GM19438 (cell line): ENCODE data around the gene TNFRSF1A.

Experiments
- ATAC-seq: cut with Tn5 transposase; IDR thresholded peaks from one replicate; pipeline ENCODE4 v1.9.1; 2021; ENCODE audit warnings: low read depth; ENCODE audit not compliant: unreplicated experiment

Gene TNFRSF1A

DNA sequence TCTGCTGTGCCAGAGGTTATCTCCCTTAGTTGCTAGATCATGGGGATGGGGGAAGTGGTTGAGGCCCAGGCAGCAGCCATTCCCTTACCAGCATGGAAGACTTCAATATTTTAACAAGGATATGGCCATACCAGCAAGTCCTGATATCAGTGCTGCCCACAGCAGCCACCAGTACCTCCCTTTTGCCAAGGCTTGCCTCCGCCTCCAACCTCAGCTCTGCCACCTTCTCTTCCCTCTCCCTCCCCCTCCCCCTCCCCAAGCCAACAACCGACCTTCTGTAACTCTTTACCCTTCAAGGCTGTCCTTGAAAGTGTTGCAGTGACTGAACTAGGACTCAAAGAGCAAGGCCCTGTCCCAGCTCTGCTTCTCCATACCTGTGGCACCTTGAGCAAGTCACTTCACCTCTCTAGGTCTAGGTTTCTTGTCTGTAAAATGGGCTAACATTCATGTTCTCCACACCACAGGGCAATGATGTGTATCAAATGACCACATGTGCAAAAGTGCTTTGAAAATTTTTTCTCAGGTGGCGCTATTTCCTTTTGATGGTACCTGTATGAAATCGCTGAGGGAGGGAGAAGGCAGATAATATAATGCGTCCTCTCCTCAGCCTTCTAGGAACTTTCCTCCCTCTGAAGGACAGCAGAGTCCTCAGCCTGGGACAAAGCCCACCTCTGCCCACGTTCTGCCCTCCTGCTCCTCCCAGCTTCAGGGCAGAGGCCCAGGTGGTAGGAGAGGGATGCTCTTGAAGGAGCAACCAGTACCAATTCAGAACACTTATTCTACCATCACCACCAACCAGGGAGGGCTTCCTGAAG is 16.7 kb downstream of the TNFRSF1A start:
- no peak for ATAC-seq

- no peak for ATAC-seq
These were observed 17.7 kb downstream of the TNFRSF1A start for GRCh38 chr12:6323995-6324711.

DNA sequence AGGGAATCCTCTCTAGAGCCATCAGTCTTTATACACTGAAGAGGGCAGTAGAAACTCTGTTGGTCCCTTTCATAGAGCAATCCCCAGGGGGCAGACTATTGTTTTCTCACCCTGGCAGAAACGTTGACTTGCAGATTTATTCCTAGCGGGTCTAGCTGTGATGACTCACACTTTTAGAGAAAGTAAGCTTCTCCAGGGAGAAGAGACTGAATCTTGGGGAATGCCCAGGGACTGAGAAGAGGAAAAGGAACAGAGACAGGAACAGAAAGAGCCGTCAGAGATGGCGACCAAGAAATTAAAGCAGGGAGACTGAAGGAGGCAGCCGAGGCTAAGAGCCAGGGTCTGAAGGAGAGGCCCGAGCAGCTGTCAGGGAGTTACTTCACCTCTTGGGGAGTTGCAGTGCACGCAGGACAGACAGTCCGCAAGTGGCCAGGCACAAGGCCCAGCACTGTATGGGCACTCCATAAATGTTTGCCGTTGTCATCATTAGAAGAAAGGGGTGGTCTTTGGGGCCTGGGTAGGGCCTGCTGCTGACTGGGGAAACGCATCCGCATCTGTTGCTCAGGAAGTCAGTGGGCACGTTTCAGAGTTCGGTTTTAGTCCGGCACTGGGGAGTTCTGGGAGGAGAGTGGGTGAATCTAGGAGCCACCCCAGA is 18.4 kb downstream of the TNFRSF1A start:
- ATAC-seq: no peak

DNA sequence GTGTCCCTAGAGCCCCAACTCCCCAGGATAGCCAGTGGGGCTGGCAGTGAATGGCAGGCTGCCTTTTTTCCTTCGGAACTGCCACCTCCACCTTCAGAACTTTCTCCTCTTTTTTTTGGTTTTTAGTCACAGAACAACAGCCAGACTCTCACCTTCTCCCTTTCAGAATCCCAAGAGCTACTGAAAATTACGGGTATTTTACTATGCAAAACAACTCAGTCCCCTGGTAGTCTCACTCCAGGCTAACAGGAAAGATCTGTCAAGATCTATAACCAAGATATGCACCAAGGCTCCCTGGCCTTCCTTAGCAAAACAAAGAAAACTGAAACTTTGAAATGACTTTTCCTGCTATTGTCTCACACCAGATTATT is 18.9 kb downstream of the TNFRSF1A start:
- ATAC-seq: no peak

GRCh38 chr12:6322352-6322751 is 19.5 kb downstream of the TNFRSF1A start:
- no peak for ATAC-seq

GRCh38 chr12:6321905-6322304 is 20.0 kb downstream of the TNFRSF1A start:
- no peak for ATAC-seq

DNA sequence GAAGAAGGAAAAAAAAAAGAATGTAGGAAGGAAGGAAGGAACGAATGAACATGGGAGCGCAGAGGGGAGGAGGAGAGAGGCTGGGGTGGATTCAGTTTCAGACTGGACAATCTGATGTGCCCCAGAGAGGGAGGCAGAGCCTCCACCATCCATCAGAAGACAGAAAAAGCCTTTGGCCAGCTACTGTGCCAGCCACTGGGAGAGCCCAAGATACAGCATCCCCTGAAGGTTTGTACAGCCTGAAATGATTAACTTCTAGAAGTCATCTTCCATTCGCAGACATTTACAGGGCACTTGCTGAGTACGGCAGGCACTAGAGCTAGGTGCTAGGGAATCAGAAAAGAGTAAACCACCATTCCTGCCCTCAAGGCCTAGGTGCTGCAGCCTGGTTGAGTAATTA is 22.4 kb downstream of the TNFRSF1A start:
- ATAC-seq: no peak

- ATAC-seq: no peak
These were observed 23.4 kb downstream of the TNFRSF1A start for GRCh38 chr12:6318440-6318879.

DNA sequence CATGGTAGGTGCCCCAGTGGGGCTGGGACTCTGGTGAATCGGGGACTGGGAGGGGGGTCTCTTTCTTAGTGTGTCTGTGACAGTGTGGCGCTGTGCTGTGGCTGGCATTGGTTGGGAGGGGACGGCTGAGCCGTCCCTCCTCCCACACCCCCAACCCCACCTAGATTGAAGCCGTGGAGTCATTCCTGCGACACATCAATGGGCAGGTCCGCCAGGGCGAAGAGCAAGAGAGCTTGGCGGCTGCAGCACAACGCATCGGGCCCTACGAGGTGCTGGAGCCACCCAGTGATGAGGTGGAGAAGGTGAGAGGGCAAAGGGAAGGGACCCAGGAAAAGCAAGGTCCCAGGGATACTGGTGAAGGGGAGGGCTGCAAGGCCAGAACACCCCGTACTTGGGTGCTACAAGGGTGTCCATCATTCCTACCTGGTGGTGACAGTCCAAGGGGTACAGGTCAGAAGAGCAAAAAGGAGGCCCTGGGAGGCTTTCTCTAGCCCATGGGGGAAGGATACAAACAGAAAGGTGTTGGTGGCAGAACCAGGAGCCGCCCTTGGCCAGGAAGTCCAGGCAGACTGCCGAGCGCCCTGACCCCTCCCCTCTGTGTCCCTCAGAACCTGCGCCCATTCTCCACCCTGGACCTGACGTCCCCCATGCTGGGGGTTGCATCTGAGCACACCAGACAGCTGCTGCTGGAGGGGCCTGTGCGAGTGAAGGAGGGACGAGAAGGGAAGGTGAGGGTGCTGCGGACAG is 24.0 kb downstream of the TNFRSF1A start:
- no peak for ATAC-seq

- ATAC-seq: no peak
These were observed 24.8 kb downstream of the TNFRSF1A start for GRCh38 chr12:6316921-6317692.

DNA sequence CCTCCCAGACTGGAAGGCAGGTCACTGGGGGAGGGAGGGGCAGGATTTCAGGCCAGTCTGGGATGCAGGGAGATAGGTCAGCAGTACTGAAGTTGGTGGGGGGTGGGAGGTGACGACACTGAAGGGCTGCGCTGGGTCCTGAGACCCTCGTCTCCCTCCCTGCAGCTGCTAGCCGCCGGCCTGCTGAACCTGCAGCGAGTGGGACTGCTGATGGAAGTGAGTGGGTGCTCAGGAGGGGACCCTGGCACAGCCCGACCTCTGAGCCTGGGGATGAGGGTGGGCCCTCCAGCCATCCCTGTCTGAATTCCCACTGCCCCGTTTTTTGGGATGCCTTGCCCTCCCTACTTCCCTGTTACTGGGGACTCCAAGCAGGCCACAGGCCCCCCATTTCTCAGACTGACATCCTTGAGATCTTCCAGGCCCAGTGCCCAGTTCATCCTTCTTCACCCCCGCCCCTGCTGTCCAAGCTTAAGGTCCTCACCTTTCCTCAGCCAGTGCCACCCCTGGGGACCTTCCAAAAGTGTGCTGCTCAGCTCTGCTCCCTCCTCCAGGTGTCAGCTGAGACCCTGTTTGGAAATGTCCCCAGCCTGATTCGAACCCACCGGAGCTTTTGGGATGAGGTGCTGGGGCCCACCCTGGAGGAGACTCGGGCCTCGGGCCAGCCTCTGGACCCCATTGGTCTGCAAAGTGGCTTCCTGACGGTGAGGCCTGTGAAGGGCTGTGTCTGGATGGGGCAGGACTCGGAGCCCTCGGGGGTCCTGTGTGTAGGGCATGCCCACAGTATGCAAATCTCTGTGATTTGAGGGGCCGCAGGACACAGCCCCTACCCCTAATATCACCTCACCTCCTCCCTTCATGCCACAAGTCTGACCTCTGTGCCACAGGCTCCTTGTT is 25.9 kb downstream of the TNFRSF1A start:
- no peak for ATAC-seq

DNA sequence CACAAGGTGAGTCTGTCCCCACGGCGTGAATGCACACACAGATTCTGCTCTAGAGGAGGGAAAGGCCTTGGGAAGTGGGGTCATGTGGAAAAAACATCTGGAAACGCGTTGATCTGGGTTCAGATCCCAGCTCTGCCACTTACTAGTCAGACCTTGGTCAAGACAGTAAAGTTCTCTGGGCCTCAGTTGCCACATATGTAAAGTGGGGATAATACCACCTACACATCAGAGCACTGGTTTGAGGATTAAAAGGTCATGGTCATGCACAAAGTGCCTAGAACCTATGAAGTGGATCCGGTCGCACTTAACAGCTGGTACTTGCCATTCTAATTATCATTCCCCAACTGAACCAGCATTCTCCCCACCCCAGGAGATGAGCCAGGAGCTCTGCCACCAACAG is 26.7 kb downstream of the TNFRSF1A start:
- ATAC-seq: no peak

DNA sequence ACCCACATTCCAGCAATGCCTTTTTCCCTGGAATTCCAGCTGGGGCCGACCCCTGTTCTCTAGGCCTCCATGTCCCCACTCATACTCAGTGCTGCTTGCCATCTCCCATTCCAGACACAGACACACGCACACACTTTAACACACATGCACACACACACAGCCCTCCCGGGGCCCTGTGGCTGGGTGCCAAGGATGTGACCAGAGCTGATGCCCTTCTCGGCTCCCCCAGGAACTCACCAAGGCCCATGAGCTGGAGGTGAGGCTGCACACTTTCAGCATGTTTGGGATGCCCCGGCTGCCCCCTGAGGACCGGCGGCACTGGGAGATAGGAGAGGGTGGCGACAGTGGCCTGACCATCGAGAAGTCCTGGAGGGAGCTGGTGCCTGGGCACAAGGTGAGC is 27.1 kb downstream of the TNFRSF1A start:
- ATAC-seq: no peak

DNA sequence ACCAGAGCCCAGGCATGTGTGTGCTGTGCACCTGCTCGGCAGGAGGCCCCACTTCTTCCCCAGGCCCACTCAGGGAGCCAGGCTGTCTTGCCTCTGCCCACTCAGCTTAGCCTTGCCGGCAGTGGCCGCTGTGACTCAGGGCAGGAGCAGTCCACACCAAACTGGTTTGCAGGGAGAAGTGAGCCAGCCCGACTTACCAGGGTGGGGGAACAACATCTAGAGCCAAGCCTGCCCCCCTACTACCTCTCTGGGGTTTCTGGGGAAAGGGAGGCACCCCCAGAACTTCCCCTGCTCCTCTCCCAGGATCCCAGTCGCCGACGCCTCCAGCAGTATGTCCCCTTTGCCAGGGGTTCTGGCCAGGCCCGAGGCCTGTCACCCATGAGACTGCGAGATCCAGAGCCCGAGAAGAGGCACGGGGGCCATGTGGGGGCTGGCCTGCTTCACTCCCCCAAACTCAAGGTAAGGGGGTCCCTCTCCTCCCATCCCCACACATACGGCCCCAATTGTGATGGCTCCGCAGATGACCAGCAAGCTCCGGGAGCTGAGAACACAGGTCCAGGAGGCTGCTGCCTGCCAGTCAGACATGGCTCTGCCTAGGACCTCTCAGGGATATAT is 28.4 kb downstream of the TNFRSF1A start:
- no peak for ATAC-seq

- peak; percentile 57 for ATAC-seq
These were observed 29.1 kb downstream of the TNFRSF1A start for GRCh38 chr12:6312529-6313325.

- no peak for ATAC-seq
These were observed 29.9 kb downstream of the TNFRSF1A start for GRCh38 chr12:6311822-6312528.
